CD14-positive monocyte (primary cell): ENCODE data around the gene SPTBN1. TPM values are rescaled to one million over a fixed set of nuclear protein-coding genes. Genes with fewer than 3 reads are reported as not detected.

Experiments
- DNase-seq, 3 donors: peaks; one replicate each; pipeline ENCODE4 v3.0.0-alpha.2; 2011 to 2022
- H2AFZ ChIP-seq: 2 replicates; pipeline ENCODE4 v1.6.0; 2012; ENCODE audit warnings: mild to moderate bottlenecking, low read depth, low read length, inconsistent platforms; ENCODE audit not compliant: insufficient read depth, poor library complexity, severe bottlenecking
- H3K27ac ChIP-seq, 2 donors: 1 replicate in 1 of 2; 2 replicates in 1 of 2; pipeline ENCODE4 v1.5.1; 2012 to 2013; ENCODE audit warnings: low read length in 2 of 2, control low read depth in 1 of 2, inconsistent platforms in 1 of 2, low read depth in 1 of 2, mild to moderate bottlenecking in 1 of 2
- H3K27me3 ChIP-seq, 2 donors: one replicate each; pipeline versions ENCODE4 v1.6.0 to v1.6.1; 2011 to 2013; ENCODE audit warnings: low read length in 2 of 2; ENCODE audit not compliant: control insufficient read depth in 2 of 2, insufficient read depth in 2 of 2
- H3K36me3 ChIP-seq, 2 donors: replicated peaks in 1 of 2; 1 replicate in 1 of 2; 2 replicates in 1 of 2; pipeline versions ENCODE4 v1.5.1 to v1.6.1; 2012 to 2013; ENCODE audit warnings: low read length in 2 of 2, control low read depth in 1 of 2, inconsistent platforms in 1 of 2, mild to moderate bottlenecking in 1 of 2; ENCODE audit not compliant: insufficient read depth in 2 of 2, control insufficient read depth in 1 of 2
- H3K4me1 ChIP-seq, 2 donors: 1 replicate in 1 of 2; 2 replicates in 1 of 2; pipeline versions ENCODE4 v1.5.1 to v1.6.1; 2012 to 2013; ENCODE audit warnings: low read length in 2 of 2, control low read depth in 1 of 2, inconsistent platforms in 1 of 2, mild to moderate bottlenecking in 1 of 2, moderate library complexity in 1 of 2; ENCODE audit not compliant: insufficient read depth in 2 of 2, control insufficient read depth in 1 of 2
- H3K4me2 ChIP-seq: replicated peaks from 2 replicates; pipeline ENCODE3; 2012; ENCODE audit warnings: low read length, moderate library complexity, mild to moderate bottlenecking; ENCODE audit not compliant: poor library complexity, severe bottlenecking; ENCODE audit errors: extremely low read depth
- H3K4me3 ChIP-seq, 3 experiments: fragments of 200-600 bp in 1 of 3; sonication (generic) in 1 of 3; replicated peaks in 1 of 3; 1 replicate in 2 of 3; 2 replicates in 1 of 3; pipeline ENCODE4 v1.5.1; 2011 to 2013; ENCODE audit warnings: low read length in 3 of 3, mild to moderate bottlenecking in 3 of 3, control low read depth in 2 of 3, low read depth in 2 of 3, inconsistent platforms in 1 of 3, moderate library complexity in 1 of 3
- H3K79me2 ChIP-seq: 2 replicates; pipeline ENCODE4 v1.6.0; 2012; ENCODE audit warnings: mild to moderate bottlenecking, control low read depth, inconsistent platforms, low read length, moderate library complexity; ENCODE audit not compliant: insufficient read depth
- H3K9ac ChIP-seq: 2 replicates; pipeline ENCODE4 v1.6.0; 2017; ENCODE audit warnings: low read length, mild to moderate bottlenecking; ENCODE audit not compliant: insufficient read depth, poor library complexity, severe bottlenecking
- H3K9me3 ChIP-seq, 2 donors: replicated peaks in 1 of 2; 1 replicate in 1 of 2; 2 replicates in 1 of 2; pipeline versions ENCODE4 v1.5.1 to v1.6.1; 2012 to 2013; ENCODE audit warnings: low read length in 2 of 2, control low read depth in 1 of 2; ENCODE audit not compliant: control insufficient read depth in 1 of 2, insufficient read depth in 1 of 2
- H4K20me1 ChIP-seq: 2 replicates; pipeline ENCODE4 v1.6.0; 2012; ENCODE audit warnings: mild to moderate bottlenecking, low read length, control low read depth, moderate library complexity; ENCODE audit not compliant: insufficient read depth
- H3K27ac Mint-ChIP-seq, 7 donors: one replicate each; pipeline ENCODE4 v1.8.0; 2020; ENCODE audit warnings: mild to moderate bottlenecking in 7 of 7, mixed read lengths in 7 of 7, moderate library complexity in 6 of 7, inconsistent platforms in 2 of 7
- H3K27me3 Mint-ChIP-seq, 3 donors: one replicate each; pipeline ENCODE4 v1.8.0; 2021 to 2022; ENCODE audit warnings: low read depth in 3 of 3, mild to moderate bottlenecking in 3 of 3, mixed read lengths in 3 of 3, moderate library complexity in 3 of 3, inconsistent platforms in 1 of 3
- H3K36me3 Mint-ChIP-seq, 2 donors: one replicate each; pipeline ENCODE4 v1.8.0; 2020; ENCODE audit warnings: mixed read lengths in 2 of 2, inconsistent platforms in 1 of 2, mild to moderate bottlenecking in 1 of 2
- H3K4me1 Mint-ChIP-seq: one replicate; pipeline ENCODE4 v1.8.0; 2020; ENCODE audit warnings: mild to moderate bottlenecking, mixed read lengths
- H3K4me3 Mint-ChIP-seq, 2 donors: one replicate each; pipeline ENCODE4 v1.8.0; 2020; ENCODE audit warnings: mild to moderate bottlenecking in 2 of 2, mixed read lengths in 2 of 2, moderate library complexity in 1 of 2
- H3K9me3 Mint-ChIP-seq, 7 donors: one replicate each; pipeline ENCODE4 v1.8.0; 2020 to 2022; ENCODE audit warnings: mixed read lengths in 7 of 7, mild to moderate bottlenecking in 6 of 7, moderate library complexity in 6 of 7, inconsistent platforms in 2 of 7
- WGBS: methylation state at CpG from one replicate; pipeline ENCODE4 v1.1.5; 2013; ENCODE audit warnings: missing lambda C conversion rate; ENCODE audit not compliant: insufficient coverage; 5-methylcytosine and 5-hydroxymethylcytosine counted together
- intact Hi-C, 2 donors: fragments of 100-400 bp; cut with micrococcal nuclease; formaldehyde crosslinking; loops; one replicate each; pipeline versions ENCODE4 v1.15.0 to v1.15.1; 2023
- polyA plus RNA-seq, 3 donors: library from polyadenylated mRNA; depleted of rRNA in 1 of 3; unstranded in 2 of 3; stranded (reverse) in 1 of 3; fragments of 300-500 nt in 2 of 3; fragments of >200 nt in 1 of 3; fragmentation: Illumina TruSeq in 2 of 3; gene quantifications; 1 replicate in 2 of 3; 2 replicates in 1 of 3; pipeline ENCODE4 v1.2.3, GENCODE V29; 2012 to 2021
- TF ChIP-seq, protein P1 (sequence below): fragments of 200-600 bp; IDR thresholded peaks from one replicate; pipeline ENCODE4 v1.8.0; 2022; ENCODE audit warnings: antibody characterized with exemption, mild to moderate bottlenecking

SPTBN1 gene
- polyA plus RNA-seq, 3 donors = 0.79 to 2.8 (median 1.7) TPM

DNA sequence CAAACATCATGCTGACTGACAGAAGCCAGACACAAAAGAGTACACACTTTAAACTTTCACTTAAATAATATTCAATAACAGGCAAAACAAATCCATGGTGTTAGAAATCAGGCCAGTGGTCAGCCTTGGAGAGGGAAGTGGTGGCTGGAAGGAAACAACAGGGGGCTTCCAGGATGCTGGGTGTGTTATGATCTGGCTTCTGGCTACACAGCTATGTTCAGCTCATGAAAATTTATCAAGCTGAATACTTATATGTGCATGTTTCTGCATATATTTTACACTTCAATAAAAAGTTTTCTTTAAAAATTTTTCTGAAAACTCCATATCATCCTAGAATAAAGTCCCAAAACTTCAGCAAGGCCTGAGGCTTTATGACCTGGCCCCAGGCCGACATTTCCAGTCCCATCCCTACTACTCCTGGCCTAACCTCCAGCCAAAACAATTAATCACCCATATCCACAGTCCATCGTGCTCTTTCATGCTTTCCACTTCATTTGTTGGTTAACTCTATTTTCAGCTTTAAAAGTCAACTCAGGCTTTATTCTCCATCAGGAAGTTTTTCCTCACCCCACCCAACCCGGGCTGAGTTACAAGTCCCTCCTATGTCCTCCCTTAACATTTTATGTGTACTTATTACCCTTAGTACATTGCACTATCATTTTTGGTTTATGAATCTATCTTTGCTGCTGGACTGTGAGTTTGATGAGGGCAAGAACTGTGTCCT lies 27.9 kb upstream of the SPTBN1 start:
- H3K4me3 ChIP-seq = no peak overlapping the region
- Mint-ChIP-seq H3K4me3 (no peak overlapping the region), H3K27me3 (peaks cover 1 to 3% (median 1%) of the 10 kb centered on the region in 3 donors), H3K36me3 (no peaks in the 10 kb centered on the region), H3K9me3 (peaks cover 0 to 7% (median under 1%) of the 10 kb centered on the region in 7 donors), H3K4me1 (peaks cover 15% of the 10 kb centered on the region), H3K27ac (no peak overlapping the region)
- peaks cover 0 to 1% of the 10 kb centered on the region in 2 donors for H3K9me3 ChIP-seq
- WGBS = 90% methylated on average over 2 of the region's 3 CpGs
- H3K4me1 ChIP-seq = peaks cover 9% of the 10 kb centered on the region in 2 donors
- H2AFZ ChIP-seq = no peak overlapping the region
- no peaks in the 10 kb centered on the region for H3K79me2 ChIP-seq
- TF ChIP-seq, protein P1, sequence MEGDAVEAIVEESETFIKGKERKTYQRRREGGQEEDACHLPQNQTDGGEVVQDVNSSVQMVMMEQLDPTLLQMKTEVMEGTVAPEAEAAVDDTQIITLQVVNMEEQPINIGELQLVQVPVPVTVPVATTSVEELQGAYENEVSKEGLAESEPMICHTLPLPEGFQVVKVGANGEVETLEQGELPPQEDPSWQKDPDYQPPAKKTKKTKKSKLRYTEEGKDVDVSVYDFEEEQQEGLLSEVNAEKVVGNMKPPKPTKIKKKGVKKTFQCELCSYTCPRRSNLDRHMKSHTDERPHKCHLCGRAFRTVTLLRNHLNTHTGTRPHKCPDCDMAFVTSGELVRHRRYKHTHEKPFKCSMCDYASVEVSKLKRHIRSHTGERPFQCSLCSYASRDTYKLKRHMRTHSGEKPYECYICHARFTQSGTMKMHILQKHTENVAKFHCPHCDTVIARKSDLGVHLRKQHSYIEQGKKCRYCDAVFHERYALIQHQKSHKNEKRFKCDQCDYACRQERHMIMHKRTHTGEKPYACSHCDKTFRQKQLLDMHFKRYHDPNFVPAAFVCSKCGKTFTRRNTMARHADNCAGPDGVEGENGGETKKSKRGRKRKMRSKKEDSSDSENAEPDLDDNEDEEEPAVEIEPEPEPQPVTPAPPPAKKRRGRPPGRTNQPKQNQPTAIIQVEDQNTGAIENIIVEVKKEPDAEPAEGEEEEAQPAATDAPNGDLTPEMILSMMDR = no peak
- no peak overlapping the region for H3K9ac ChIP-seq
- H3K36me3 ChIP-seq = no peaks in the 10 kb centered on the region
- DNase-seq = no peak
- no peak overlapping the region for H3K4me2 ChIP-seq
- H3K27ac ChIP-seq = no peak overlapping the region
- peaks cover 5 to 6% of the 10 kb centered on the region in 2 donors for H3K27me3 ChIP-seq
- intact Hi-C loops = no loop called here
- no peaks in the 10 kb centered on the region for H4K20me1 ChIP-seq

DNA sequence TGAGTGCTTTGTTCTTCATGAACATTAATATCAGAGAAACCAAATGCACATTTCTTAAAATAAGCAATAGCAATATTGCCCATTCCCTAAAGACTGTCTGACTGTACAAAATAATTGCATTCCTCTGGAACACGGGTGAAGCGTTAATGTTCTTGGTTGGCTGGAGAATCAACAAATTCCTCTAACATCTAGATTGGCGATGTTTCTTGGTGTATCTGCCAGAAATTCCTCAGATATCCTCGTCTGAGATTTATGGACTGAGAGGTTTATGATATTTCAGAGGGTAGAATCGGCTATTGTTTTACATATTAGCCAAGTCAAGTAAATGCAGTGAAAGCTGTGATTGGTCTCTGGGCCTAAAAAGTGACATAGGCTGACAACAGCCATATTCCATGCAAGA lies 27.1 kb upstream of the SPTBN1 start:
- no peak overlapping the region for H3K4me3 ChIP-seq
- Mint-ChIP-seq H3K4me1 (peaks cover 15% of the 10 kb centered on the region), H3K27ac (no peak overlapping the region), H3K4me3 (no peak overlapping the region), H3K9me3 (peaks cover 0 to 7% (median 0%) of the 10 kb centered on the region in 7 donors), H3K36me3 (no peaks in the 10 kb centered on the region), H3K27me3 (peaks cover 0 to 1% (median 1%) of the 10 kb centered on the region in 3 donors)
- H3K36me3 ChIP-seq = no peaks in the 10 kb centered on the region
- no peak overlapping the region for H3K4me2 ChIP-seq
- WGBS = no CpG with 5 or more reads among the region's 5 CpGs
- H3K9me3 ChIP-seq = no peaks in the 10 kb centered on the region
- peaks cover 0 to 5% of the 10 kb centered on the region in 2 donors for H3K27me3 ChIP-seq
- no peaks in the 10 kb centered on the region for H4K20me1 ChIP-seq
- intact Hi-C loops = no loop called here
- H3K9ac ChIP-seq = no peak overlapping the region
- TF ChIP-seq, protein P1 = no peak
- H3K79me2 ChIP-seq = no peaks in the 10 kb centered on the region
- no peak overlapping the region for H2AFZ ChIP-seq
- no peak for DNase-seq
- peaks cover 9% of the 10 kb centered on the region in 2 donors for H3K4me1 ChIP-seq
- no peak overlapping the region for H3K27ac ChIP-seq
